SJSA1 (cell line): Measurements from ENCODE around the gene CLTCL1. TPM values are rescaled to one million over a fixed set of nuclear protein-coding genes. Genes with fewer than 3 reads are reported as not detected.
"Not testable (repeated sequence)": the region's sequence is repeated elsewhere in the genome, so short reads cannot be mapped to it uniquely, and the experiment has no call there.

ENCODE experiments used
- DNase-seq, 2 experiments: peaks; one replicate each; pipeline ENCODE4 v3.0.0-alpha.2; 2015 to 2020; ENCODE audit warnings: low spot score in 2 of 2, low read depth in 1 of 2
- H3K27ac ChIP-seq: fragments of 250-450 bp; sonication (Bioruptor Pico); 2 replicates; pipeline ENCODE4 v1.5.1; 2020; ENCODE audit warnings: mild to moderate bottlenecking, moderate library complexity
- H3K27me3 ChIP-seq: fragments of 250-450 bp; sonication (Bioruptor Pico); replicated peaks from 2 replicates; pipeline ENCODE4 v1.5.1; 2020; ENCODE audit warnings: mild to moderate bottlenecking, moderate library complexity
- H3K36me3 ChIP-seq: fragments of 250-450 bp; sonication (Bioruptor Pico); 2 replicates; pipeline ENCODE4 v1.5.1; 2020; ENCODE audit warnings: mild to moderate bottlenecking
- H3K4me1 ChIP-seq: fragments of 250-450 bp; sonication (Bioruptor Pico); replicated peaks from 2 replicates; pipeline ENCODE4 v1.6.1; 2021; ENCODE audit warnings: mild to moderate bottlenecking
- H3K4me3 ChIP-seq: fragments of 250-450 bp; sonication (Bioruptor Pico); 2 replicates; pipeline ENCODE4 v1.5.1; 2020; ENCODE audit warnings: mild to moderate bottlenecking
- H3K9me3 ChIP-seq: fragments of 250-450 bp; sonication (Bioruptor Pico); replicated peaks from 2 replicates; pipeline ENCODE4 v1.5.1; 2020; ENCODE audit warnings: mild to moderate bottlenecking
- total RNA-seq: library from RNA; depleted of rRNA; stranded (reverse); fragments of >200 nt; shearing (Covaris generic); gene quantifications from 2 replicates; pipeline ENCODE4 v1.2.3, GENCODE V29; 2014

The CLTCL1 gene
- total RNA-seq, 1 experiment from 2014 or later, result 17.1 TPM

GRCh38 chr22:19213001-19213400 lies 78.5 kb downstream of the CLTCL1 start:
- H3K4me1 ChIP-seq, result no peaks in the 10 kb centered on the region
- no peak for DNase-seq
- no peak overlapping the region for H3K27ac ChIP-seq
- H3K4me3 ChIP-seq, result no peak overlapping the region
- H3K9me3 ChIP-seq, result no peaks in the 10 kb centered on the region
- H3K27me3 ChIP-seq, result no peaks in the 10 kb centered on the region
- H3K36me3 ChIP-seq, result peaks cover 49% of the 10 kb centered on the region

GRCh38 chr22:19212302-19212870 lies 79.1 kb downstream of the CLTCL1 start:
- H3K36me3 ChIP-seq, result peaks cover 55% of the 10 kb centered on the region
- no peaks in the 10 kb centered on the region for H3K4me1 ChIP-seq
- H3K9me3 ChIP-seq, result no peaks in the 10 kb centered on the region
- no peak for DNase-seq
- H3K27me3 ChIP-seq, result no peaks in the 10 kb centered on the region
- H3K27ac ChIP-seq, result no peak overlapping the region
- no peak overlapping the region for H3K4me3 ChIP-seq

- Histone ChIP-seq H3K27ac (no peak overlapping the region), H3K4me3 (no peak overlapping the region), H3K36me3 (peaks cover 50% of the 10 kb centered on the region), H3K9me3 (no peaks in the 10 kb centered on the region), H3K27me3 (no peaks in the 10 kb centered on the region), H3K4me1 (no peaks in the 10 kb centered on the region)
- no peak for DNase-seq
These were observed 81.3 kb downstream of the CLTCL1 start for GRCh38 chr22:19210188-19210587.

GRCh38 chr22:19208287-19208847 lies 83.2 kb downstream of the CLTCL1 start:
- Histone ChIP-seq H3K9me3 (no peaks in the 10 kb centered on the region), H3K36me3 (peaks cover 42% of the 10 kb centered on the region), H3K4me3 (no peak overlapping the region), H3K27me3 (no peaks in the 10 kb centered on the region), H3K27ac (no peak overlapping the region), H3K4me1 (no peaks in the 10 kb centered on the region)
- no peak for DNase-seq

- Histone ChIP-seq H3K9me3 (no peaks in the 10 kb centered on the region), H3K4me3 (no peak overlapping the region), H3K36me3 (peaks cover 42% of the 10 kb centered on the region), H3K27ac (no peak overlapping the region), H3K27me3 (no peaks in the 10 kb centered on the region), H3K4me1 (no peaks in the 10 kb centered on the region)
- DNase-seq, result no peak
These were observed 83.6 kb downstream of the CLTCL1 start for GRCh38 chr22:19207884-19208283.

GRCh38 chr22:19207401-19207808 lies 84.1 kb downstream of the CLTCL1 start:
- Histone ChIP-seq H3K36me3 (peaks cover 42% of the 10 kb centered on the region), H3K4me3 (no peak overlapping the region), H3K4me1 (no peaks in the 10 kb centered on the region), H3K9me3 (no peaks in the 10 kb centered on the region), H3K27me3 (no peaks in the 10 kb centered on the region), H3K27ac (no peak overlapping the region)
- DNase-seq, result no peak

- Histone ChIP-seq H3K9me3 (no peaks in the 10 kb centered on the region), H3K36me3 (peaks cover 42% of the 10 kb centered on the region), H3K4me1 (no peaks in the 10 kb centered on the region), H3K27ac (no peak overlapping the region), H3K4me3 (no peak overlapping the region), H3K27me3 (no peaks in the 10 kb centered on the region)
- DNase-seq, result no peak
These were observed 85.2 kb downstream of the CLTCL1 start for GRCh38 chr22:19206287-19206686.

- Histone ChIP-seq H3K4me1 (no peaks in the 10 kb centered on the region), H3K27ac (no peak overlapping the region), H3K9me3 (no peaks in the 10 kb centered on the region), H3K36me3 (peaks cover 36% of the 10 kb centered on the region), H3K4me3 (no peak overlapping the region), H3K27me3 (no peaks in the 10 kb centered on the region; the same call in 1 of the 2 replicates)
- DNase-seq, result no peak
These were observed 86.9 kb downstream of the CLTCL1 start for GRCh38 chr22:19204640-19205039.

GRCh38 chr22:19203834-19204233 lies 87.7 kb downstream of the CLTCL1 start:
- no peak for DNase-seq
- Histone ChIP-seq H3K36me3 (peaks cover 36% of the 10 kb centered on the region), H3K4me3 (no peak overlapping the region), H3K4me1 (no peaks in the 10 kb centered on the region), H3K27me3 (no peaks in the 10 kb centered on the region; the same call in 1 of the 2 replicates), H3K9me3 (no peaks in the 10 kb centered on the region), H3K27ac (no peak overlapping the region)

- not testable (repeated sequence) for DNase-seq, H3K4me1 ChIP-seq, H3K27me3 ChIP-seq, H3K9me3 ChIP-seq, H3K4me3 ChIP-seq, H3K27ac ChIP-seq
- H3K36me3 ChIP-seq, result peaks cover 31% of the 10 kb centered on the region
These were observed 88.7 kb downstream of the CLTCL1 start for GRCh38 chr22:19202799-19203186.

- peaks cover 29% of the 10 kb centered on the region for H3K36me3 ChIP-seq
- H3K9me3 ChIP-seq, result no peaks in the 10 kb centered on the region
- no peak overlapping the region for H3K4me3 ChIP-seq
- H3K27me3 ChIP-seq, result no peaks in the 10 kb centered on the region; the same call in 1 of the 2 replicates
- no peaks in the 10 kb centered on the region for H3K4me1 ChIP-seq
- DNase-seq, result peak in 1 of 2 experiments; percentile 62
- no peak overlapping the region for H3K27ac ChIP-seq
These were observed 89.4 kb downstream of the CLTCL1 start for GRCh38 chr22:19201869-19202798.

- Histone ChIP-seq H3K27me3 (no peaks in the 10 kb centered on the region; the same call in 1 of the 2 replicates), H3K27ac (no peak overlapping the region), H3K36me3 (peaks cover 33% of the 10 kb centered on the region), H3K4me3 (no peak overlapping the region), H3K4me1 (no peaks in the 10 kb centered on the region), H3K9me3 (no peaks in the 10 kb centered on the region)
- no peak for DNase-seq
These were observed 90.2 kb downstream of the CLTCL1 start for GRCh38 chr22:19201130-19201868.

- H3K9me3 ChIP-seq, result no peaks in the 10 kb centered on the region; the same call in 1 of the 2 replicates
- no peak overlapping the region for H3K27ac ChIP-seq
- no peak overlapping the region for H3K4me3 ChIP-seq
- H3K27me3 ChIP-seq, result no peaks in the 10 kb centered on the region; the same call in 1 of the 2 replicates
- H3K4me1 ChIP-seq, result no peaks in the 10 kb centered on the region
- peaks cover 38% of the 10 kb centered on the region for H3K36me3 ChIP-seq
- DNase-seq, result no peak
These were observed 92.0 kb downstream of the CLTCL1 start for GRCh38 chr22:19199479-19199878.
